ENCODE measurements around the gene PRSS16. TPM values are rescaled to one million over a fixed set of nuclear protein-coding genes. Genes with fewer than 3 reads are reported as not detected.
A peak's percentile ranks its signal among the peaks of the same experiment; 100 is the strongest.

PRSS16 gene
- total and polyA plus RNA-seq, 9 of the 15 experiments (the other 6 are each of a cell fraction or from before 2014, with no cell fraction given): 4.5 to 21.3 (median 12.1) TPM

GRCh38 chr6:27213091-27213517 lies 34.4 kb upstream of the PRSS16 start (continued):
- TF ChIP-seq HDAC2 (IDR thresholded peaks at IDR 0.05): peak; percentile 76; the same call in 1 of the 2 replicates
- TF ChIP-seq STAG1 (CRISPR knock-in tag; IDR thresholded peaks at IDR 0.05; ENCODE audit: borderline replicate concordance): peak; percentile 16; the same call in 1 of the 2 replicates
- peak; percentile 35; the same call in 1 of the 2 replicates for TF ChIP-seq SMARCA4 (IDR thresholded peaks at IDR 0.05)
- TF ChIP-seq MNT (conservative IDR thresholded peaks at IDR 0.05): peak in 1 of 2 experiments; percentile 32; a peak in 1 of 4 replicates
- TF ChIP-seq KLF13 (tag; IDR thresholded peaks at IDR 0.05; ENCODE audit: borderline replicate concordance, low read depth): peak; percentile 94; the same call in 1 of the 2 replicates
- TF ChIP-seq NCOR1 (IDR thresholded peaks at IDR 0.05): peak; percentile 50; the same call in 1 of the 2 replicates
- peak; percentile 6; the same call in 1 of the 2 replicates for TF ChIP-seq CBFA2T3 (IDR thresholded peaks at IDR 0.05)
- TF ChIP-seq CTBP1 (IDR thresholded peaks at IDR 0.05; ENCODE audit: borderline replicate concordance): peak; percentile 13; the same call in 1 of the 2 replicates
- peak in 1 of 3 experiments; percentile 30 for TF ChIP-seq YY1 (IDR thresholded peaks at IDR 0.05; ENCODE audit: borderline replicate concordance in 1 of 3, control insufficient read depth in 1 of 3, extremely low read depth in 1 of 3, insufficient read depth in 3 of 3, insufficient read length in 1 of 3, insufficient replicate concordance in 2 of 3, low read depth in 1 of 3, low read length in 2 of 3)
- peak; percentile 87 for TF ChIP-seq GTF3C2 (IDR thresholded peaks at IDR 0.05; ENCODE audit: borderline replicate concordance, extremely low read depth, insufficient read length)
- peak; percentile 29; the same call in 1 of the 2 replicates for TF ChIP-seq ARID1B (IDR thresholded peaks at IDR 0.05)
- TF ChIP-seq C11orf30 (IDR thresholded peaks at IDR 0.05; ENCODE audit: low read depth): peak; percentile 59
- TF ChIP-seq MAFG (tag; conservative IDR thresholded peaks at IDR 0.05): 0 out of 2 replicates have a peak, but pooled peaks have one; percentile 38
- TF ChIP-seq DEAF1 (CRISPR knock-in tag; IDR thresholded peaks at IDR 0.05): peak; percentile 38; the same call in 1 of the 2 replicates
- 0 out of 2 replicates have a peak, but pooled peaks have one; percentile 0 for TF ChIP-seq FOSL1 (tag; conservative IDR thresholded peaks at IDR 0.05)
- TF ChIP-seq EGR1 (conservative IDR thresholded peaks at IDR 0.05): peak; percentile 98
- 0 out of 2 replicates have a peak, but pooled peaks have one; percentile 36 for TF ChIP-seq SMARCA5 (IDR thresholded peaks at IDR 0.05)
- TF ChIP-seq RCOR1 (IDR thresholded peaks at IDR 0.05; ENCODE audit: borderline replicate concordance in 1 of 2, low read depth in 2 of 2, low read length in 2 of 2): peak in 1 of 2 experiments; percentile 70; a peak in 2 of 4 replicates

Measured in K562 (cell line).